Measurements from ENCODE around the gene CDADC1.

CDADC1 gene

DNA sequence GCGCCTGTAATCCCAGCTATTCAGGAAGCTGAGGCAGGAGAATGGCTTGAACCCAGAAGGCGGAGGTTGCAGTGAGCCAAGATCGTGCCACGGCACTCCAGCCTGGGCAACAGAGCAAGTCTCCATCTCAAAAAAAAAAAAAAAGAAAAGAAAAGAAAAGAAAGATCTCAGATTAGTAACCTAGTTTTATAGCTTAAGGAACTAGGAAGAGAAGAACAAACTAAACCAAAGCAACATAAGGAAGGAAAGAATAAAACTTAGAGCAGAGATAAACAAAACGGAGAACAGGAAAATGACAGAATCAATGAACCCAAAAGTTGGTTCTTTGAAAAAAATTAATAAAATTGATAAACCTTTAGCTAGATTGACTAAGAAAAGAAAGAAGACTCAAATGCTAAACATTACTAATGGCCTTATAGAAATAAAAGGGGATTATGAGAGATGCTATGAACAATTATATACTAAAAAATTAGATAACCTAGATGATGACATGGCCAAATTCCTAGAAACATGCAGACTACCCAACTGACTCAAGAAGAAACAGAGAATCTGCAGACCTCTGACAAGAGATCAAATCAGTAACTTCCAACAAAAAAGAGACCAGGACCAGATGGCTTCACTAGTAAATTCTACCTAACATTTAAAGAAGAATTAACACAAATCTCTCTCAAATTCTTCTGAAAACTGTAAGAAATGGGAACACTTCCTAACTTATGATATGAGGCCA lies 68.2 kb downstream of the CDADC1 start:
- H4K20me1 ChIP-seq (ENCODE audit: low read depth, low read length): no peaks in the 10 kb centered on the region
- no peak overlapping the region for H3K27ac ChIP-seq (ENCODE audit: low read depth, low read length)
- H2AFZ ChIP-seq (ENCODE audit: low read depth, low read length, severe bottlenecking): no peak overlapping the region
- H3K27me3 ChIP-seq (ENCODE audit: low read length): no peaks in the 10 kb centered on the region
- H3K36me3 ChIP-seq (ENCODE audit: low read length): no peaks in the 10 kb centered on the region
- H3K9me3 ChIP-seq (ENCODE audit: insufficient read depth, low read length): no peaks in the 10 kb centered on the region
- H3K9ac ChIP-seq (ENCODE audit: low read length): no peak overlapping the region
- H3K79me2 ChIP-seq (ENCODE audit: insufficient read depth, low read length): no peaks in the 10 kb centered on the region
- H3K9me2 ChIP-seq (replicated peaks; ENCODE audit: insufficient read depth, low read length): no peaks in the 10 kb centered on the region
- H3F3A ChIP-seq (ENCODE audit: insufficient read depth): no peaks in the 10 kb centered on the region
- no peak overlapping the region for H3K4me3 ChIP-seq (ENCODE audit: insufficient read depth, low read length, poor library complexity, severe bottlenecking)
- no peak for TF ChIP-seq EZH2phosphoT487 (conservative IDR thresholded peaks at IDR 0.05; ENCODE audit: low read length)
- TF ChIP-seq, protein P1, sequence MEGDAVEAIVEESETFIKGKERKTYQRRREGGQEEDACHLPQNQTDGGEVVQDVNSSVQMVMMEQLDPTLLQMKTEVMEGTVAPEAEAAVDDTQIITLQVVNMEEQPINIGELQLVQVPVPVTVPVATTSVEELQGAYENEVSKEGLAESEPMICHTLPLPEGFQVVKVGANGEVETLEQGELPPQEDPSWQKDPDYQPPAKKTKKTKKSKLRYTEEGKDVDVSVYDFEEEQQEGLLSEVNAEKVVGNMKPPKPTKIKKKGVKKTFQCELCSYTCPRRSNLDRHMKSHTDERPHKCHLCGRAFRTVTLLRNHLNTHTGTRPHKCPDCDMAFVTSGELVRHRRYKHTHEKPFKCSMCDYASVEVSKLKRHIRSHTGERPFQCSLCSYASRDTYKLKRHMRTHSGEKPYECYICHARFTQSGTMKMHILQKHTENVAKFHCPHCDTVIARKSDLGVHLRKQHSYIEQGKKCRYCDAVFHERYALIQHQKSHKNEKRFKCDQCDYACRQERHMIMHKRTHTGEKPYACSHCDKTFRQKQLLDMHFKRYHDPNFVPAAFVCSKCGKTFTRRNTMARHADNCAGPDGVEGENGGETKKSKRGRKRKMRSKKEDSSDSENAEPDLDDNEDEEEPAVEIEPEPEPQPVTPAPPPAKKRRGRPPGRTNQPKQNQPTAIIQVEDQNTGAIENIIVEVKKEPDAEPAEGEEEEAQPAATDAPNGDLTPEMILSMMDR (IDR thresholded peaks at IDR 0.05; ENCODE audit: insufficient read depth, low read length, poor library complexity, severe bottlenecking): no peak
- H3K4me2 ChIP-seq (ENCODE audit: low read depth, low read length, poor library complexity, severe bottlenecking): no peak overlapping the region

DNA sequence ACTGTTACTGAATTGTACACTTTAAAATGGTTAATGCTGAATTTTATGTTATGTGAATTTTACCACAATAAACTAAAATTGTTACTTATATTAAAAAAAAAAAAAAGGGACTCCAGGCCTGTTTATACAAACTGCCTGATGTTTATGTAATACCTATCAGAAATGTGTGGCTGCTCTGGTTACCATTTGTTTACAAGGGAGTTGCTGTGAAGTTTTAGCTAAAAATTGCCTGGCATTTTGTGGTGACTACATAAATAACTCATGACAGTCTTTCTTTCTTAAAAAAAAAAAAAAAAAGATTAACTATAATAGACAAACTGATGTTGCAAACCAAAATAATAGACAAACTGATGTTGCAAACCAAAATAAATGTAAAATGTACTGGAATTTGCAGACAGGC lies 71.8 kb downstream of the CDADC1 start:
- no peaks in the 10 kb centered on the region for H3F3A ChIP-seq (ENCODE audit: insufficient read depth)
- no peak overlapping the region for H2AFZ ChIP-seq (ENCODE audit: low read depth, low read length, severe bottlenecking)
- H3K9ac ChIP-seq (ENCODE audit: low read length): no peak overlapping the region
- H4K20me1 ChIP-seq (ENCODE audit: low read depth, low read length): no peaks in the 10 kb centered on the region
- H3K4me3 ChIP-seq (ENCODE audit: insufficient read depth, low read length, poor library complexity, severe bottlenecking): no peak overlapping the region
- H3K27ac ChIP-seq (ENCODE audit: low read depth, low read length): no peak overlapping the region
- no peaks in the 10 kb centered on the region for H3K36me3 ChIP-seq (ENCODE audit: low read length)
- H3K79me2 ChIP-seq (ENCODE audit: insufficient read depth, low read length): no peaks in the 10 kb centered on the region
- no peaks in the 10 kb centered on the region for H3K9me2 ChIP-seq (replicated peaks; ENCODE audit: insufficient read depth, low read length)
- TF ChIP-seq, protein P1 (IDR thresholded peaks at IDR 0.05; ENCODE audit: insufficient read depth, low read length, poor library complexity, severe bottlenecking): no peak
- no peak for TF ChIP-seq EZH2phosphoT487 (conservative IDR thresholded peaks at IDR 0.05; ENCODE audit: low read length)
- H3K9me3 ChIP-seq (ENCODE audit: insufficient read depth, low read length): no peaks in the 10 kb centered on the region
- no peak overlapping the region for H3K4me2 ChIP-seq (ENCODE audit: low read depth, low read length, poor library complexity, severe bottlenecking)
- H3K27me3 ChIP-seq (ENCODE audit: low read length): no peaks in the 10 kb centered on the region

DNA sequence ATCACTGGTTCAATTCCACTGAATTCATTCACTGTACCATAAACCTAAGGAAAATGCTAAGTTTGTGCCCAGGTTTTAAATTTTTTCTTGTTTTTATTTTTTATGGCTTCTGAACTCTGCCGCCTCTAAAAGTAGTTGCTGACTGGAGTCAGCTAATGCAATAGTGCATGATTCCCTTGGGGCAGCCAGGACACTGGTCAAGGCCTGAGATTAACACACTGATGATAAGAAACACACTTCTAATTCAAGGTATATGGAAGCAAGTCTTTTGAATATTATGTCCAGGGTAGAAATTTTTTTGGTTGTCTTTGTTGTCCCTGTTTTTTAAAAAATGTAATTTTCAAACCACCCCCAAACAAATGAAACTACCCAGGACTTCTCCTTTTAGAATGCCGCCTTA lies 72.2 kb downstream of the CDADC1 start:
- TF ChIP-seq, protein P1 (IDR thresholded peaks at IDR 0.05; ENCODE audit: insufficient read depth, low read length, poor library complexity, severe bottlenecking): no peak
- no peak for TF ChIP-seq EZH2phosphoT487 (conservative IDR thresholded peaks at IDR 0.05; ENCODE audit: low read length)
- no peaks in the 10 kb centered on the region for H4K20me1 ChIP-seq (ENCODE audit: low read depth, low read length)
- no peak overlapping the region for H3K27ac ChIP-seq (ENCODE audit: low read depth, low read length)
- H3F3A ChIP-seq (ENCODE audit: insufficient read depth): no peaks in the 10 kb centered on the region
- H3K4me2 ChIP-seq (ENCODE audit: low read depth, low read length, poor library complexity, severe bottlenecking): no peak overlapping the region
- no peaks in the 10 kb centered on the region for H3K79me2 ChIP-seq (ENCODE audit: insufficient read depth, low read length)
- H3K27me3 ChIP-seq (ENCODE audit: low read length): no peaks in the 10 kb centered on the region
- no peak overlapping the region for H2AFZ ChIP-seq (ENCODE audit: low read depth, low read length, severe bottlenecking)
- H3K9ac ChIP-seq (ENCODE audit: low read length): no peak overlapping the region
- H3K9me2 ChIP-seq (replicated peaks; ENCODE audit: insufficient read depth, low read length): no peaks in the 10 kb centered on the region
- no peak overlapping the region for H3K4me3 ChIP-seq (ENCODE audit: insufficient read depth, low read length, poor library complexity, severe bottlenecking)
- H3K36me3 ChIP-seq (ENCODE audit: low read length): no peaks in the 10 kb centered on the region
- no peaks in the 10 kb centered on the region for H3K9me3 ChIP-seq (ENCODE audit: insufficient read depth, low read length)
